Hepatocyte (in vitro differentiated cells): Measurements from ENCODE around the gene KRT77. TPM values are rescaled to one million over a fixed set of nuclear protein-coding genes. Genes with fewer than 3 reads are reported as not detected.
"Not testable (repeated sequence)": the region's sequence is repeated elsewhere in the genome, so short reads cannot be mapped to it uniquely, and the experiment has no call there.

Experiments used
- DNase-seq: peaks from one replicate; pipeline ENCODE4 v3.0.0-alpha.2; 2016; ENCODE audit warnings: low spot score
- H2AFZ ChIP-seq: fragments of 200-600 bp; sonication (generic); 2 replicates; pipeline ENCODE4 v1.6.0; 2016; ENCODE audit warnings: antibody characterized with exemption, mild to moderate bottlenecking
- H3K27ac ChIP-seq: fragments of 200-600 bp; sonication (generic); 2 replicates; pipeline ENCODE4 v1.5.1; 2016; ENCODE audit warnings: mild to moderate bottlenecking
- H3K27me3 ChIP-seq: fragments of 200-600 bp; sonication (generic); 2 replicates; pipeline ENCODE4 v1.6.1; 2016
- H3K36me3 ChIP-seq: fragments of 200-600 bp; sonication (generic); replicated peaks from 2 replicates; pipeline ENCODE4 v1.5.1; 2016; ENCODE audit warnings: low read depth; ENCODE audit not compliant: insufficient read depth
- H3K4me1 ChIP-seq: fragments of 200-600 bp; sonication (generic); 2 replicates; pipeline ENCODE4 v1.5.1; 2016; ENCODE audit warnings: mild to moderate bottlenecking, moderate library complexity; ENCODE audit not compliant: insufficient read depth
- H3K4me2 ChIP-seq: fragments of 200-600 bp; sonication (generic); 2 replicates; pipeline ENCODE4 v1.6.0; 2016
- H3K4me3 ChIP-seq: fragments of 200-600 bp; sonication (generic); 2 replicates; pipeline ENCODE4 v1.5.1; 2016; ENCODE audit warnings: mild to moderate bottlenecking
- H3K79me2 ChIP-seq: fragments of 200-600 bp; sonication (generic); 2 replicates; pipeline ENCODE4 v1.6.0; 2017; ENCODE audit warnings: mild to moderate bottlenecking
- H3K9me2 ChIP-seq: fragments of 200-600 bp; sonication (generic); replicated peaks from 2 replicates; pipeline ENCODE4 v1.6.0; 2017; ENCODE audit warnings: mild to moderate bottlenecking; ENCODE audit not compliant: insufficient read depth
- H3K9me3 ChIP-seq: fragments of 200-600 bp; sonication (generic); 2 replicates; pipeline ENCODE4 v1.5.1; 2016; ENCODE audit warnings: low read depth, mild to moderate bottlenecking
- H4K20me1 ChIP-seq: fragments of 200-600 bp; sonication (generic); 2 replicates; pipeline ENCODE4 v1.6.0; 2016; ENCODE audit warnings: mild to moderate bottlenecking; ENCODE audit not compliant: insufficient read depth, poor library complexity, severe bottlenecking
- EZH2 ChIP-seq: fragments of 200-600 bp; sonication (generic); IDR thresholded peaks from 2 replicates; pipeline ENCODE4 v1.6.1; 2016; ENCODE audit warnings: antibody characterized with exemption, mild to moderate bottlenecking, borderline replicate concordance
- EZH2phosphoT487 ChIP-seq: fragments of 200-600 bp; sonication (generic); IDR thresholded peaks from one replicate; pipeline ENCODE4 v1.6.1; 2018; ENCODE audit warnings: antibody characterized with exemption, mild to moderate bottlenecking, low read depth, moderate library complexity; ENCODE audit not compliant: unreplicated experiment, severe bottlenecking
- WGBS: methylation state at CpG from one replicate; pipeline ENCODE4 v1.1.6; 2016; ENCODE audit warnings: low lambda C conversion rate; ENCODE audit errors: missing lambda C conversion rate; 5-methylcytosine and 5-hydroxymethylcytosine counted together
- polyA plus RNA-seq: library from polyadenylated mRNA; unstranded; fragments of >200 nt; fragmentation: Nextera tagmentation; extraction: Ambion mirVana; gene quantifications from 2 replicates; pipeline ENCODE4 v1.2.1, GENCODE V29; 2016
- total RNA-seq: library from RNA; depleted of rRNA; stranded (reverse); fragments of >200 nt; gene quantifications from 2 replicates; pipeline ENCODE4 v1.2.3, GENCODE V29; 2014
- TF ChIP-seq, protein P1 (sequence below): fragments of 200-600 bp; sonication (generic); IDR thresholded peaks from 2 replicates; pipeline ENCODE4 v1.5.1; 2016; ENCODE audit warnings: antibody characterized with exemption, mild to moderate bottlenecking; ENCODE audit not compliant: poor library complexity

The KRT77 gene
- total RNA-seq (not detected in 2 replicates), polyA plus RNA-seq (not detected in 2 replicates)

DNA sequence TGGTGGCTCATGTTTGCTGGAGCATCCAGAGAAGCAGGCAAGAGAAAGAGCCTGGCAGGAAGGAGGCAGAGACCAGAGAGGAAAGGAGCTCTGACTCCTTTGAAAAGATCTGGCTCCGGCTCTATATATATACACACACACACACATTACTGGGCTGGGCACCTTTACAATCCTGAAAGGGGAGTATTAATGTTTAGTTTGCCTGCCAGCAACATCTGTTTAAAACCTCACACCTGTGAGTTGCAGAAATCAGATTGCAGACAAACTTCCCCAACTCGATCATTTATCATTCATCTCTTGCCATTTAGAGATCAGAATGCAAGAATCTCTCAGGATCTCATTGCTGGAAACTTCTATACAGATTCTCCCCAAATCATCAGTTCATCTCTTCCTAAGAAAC lies at the start of gene KRT77:
Gene KRT77, minus strand, starts transcription at position 101 of the 400 bp plus-strand sequence. Its CDS starts 90 bp downstream, at position 11.
- Histone ChIP-seq H3K9me2 (no peaks in the 10 kb centered on the region), H3K9me3 (no peaks in the 10 kb centered on the region), H3K4me1 (no peaks in the 10 kb centered on the region), H2AFZ (no peak within 1 kb of the TSS), H3K79me2 (no peaks in the 10 kb centered on the region), H3K4me3 (no peak within 1 kb of the TSS), H4K20me1 (no peaks in the 10 kb centered on the region), H3K4me2 (no peak within 1 kb of the TSS), H3K27me3 (peaks cover 15% of the 10 kb centered on the region), H3K36me3 (no peaks in the 10 kb centered on the region), H3K27ac (no peak within 1 kb of the TSS)
- 90% methylated on average over 2 of the region's 2 CpGs for WGBS
- DNase-seq = no peak
- TF ChIP-seq, protein P1, sequence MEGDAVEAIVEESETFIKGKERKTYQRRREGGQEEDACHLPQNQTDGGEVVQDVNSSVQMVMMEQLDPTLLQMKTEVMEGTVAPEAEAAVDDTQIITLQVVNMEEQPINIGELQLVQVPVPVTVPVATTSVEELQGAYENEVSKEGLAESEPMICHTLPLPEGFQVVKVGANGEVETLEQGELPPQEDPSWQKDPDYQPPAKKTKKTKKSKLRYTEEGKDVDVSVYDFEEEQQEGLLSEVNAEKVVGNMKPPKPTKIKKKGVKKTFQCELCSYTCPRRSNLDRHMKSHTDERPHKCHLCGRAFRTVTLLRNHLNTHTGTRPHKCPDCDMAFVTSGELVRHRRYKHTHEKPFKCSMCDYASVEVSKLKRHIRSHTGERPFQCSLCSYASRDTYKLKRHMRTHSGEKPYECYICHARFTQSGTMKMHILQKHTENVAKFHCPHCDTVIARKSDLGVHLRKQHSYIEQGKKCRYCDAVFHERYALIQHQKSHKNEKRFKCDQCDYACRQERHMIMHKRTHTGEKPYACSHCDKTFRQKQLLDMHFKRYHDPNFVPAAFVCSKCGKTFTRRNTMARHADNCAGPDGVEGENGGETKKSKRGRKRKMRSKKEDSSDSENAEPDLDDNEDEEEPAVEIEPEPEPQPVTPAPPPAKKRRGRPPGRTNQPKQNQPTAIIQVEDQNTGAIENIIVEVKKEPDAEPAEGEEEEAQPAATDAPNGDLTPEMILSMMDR = no peak
- TF ChIP-seq EZH2 (no peak), EZH2phosphoT487 (no peak)

DNA sequence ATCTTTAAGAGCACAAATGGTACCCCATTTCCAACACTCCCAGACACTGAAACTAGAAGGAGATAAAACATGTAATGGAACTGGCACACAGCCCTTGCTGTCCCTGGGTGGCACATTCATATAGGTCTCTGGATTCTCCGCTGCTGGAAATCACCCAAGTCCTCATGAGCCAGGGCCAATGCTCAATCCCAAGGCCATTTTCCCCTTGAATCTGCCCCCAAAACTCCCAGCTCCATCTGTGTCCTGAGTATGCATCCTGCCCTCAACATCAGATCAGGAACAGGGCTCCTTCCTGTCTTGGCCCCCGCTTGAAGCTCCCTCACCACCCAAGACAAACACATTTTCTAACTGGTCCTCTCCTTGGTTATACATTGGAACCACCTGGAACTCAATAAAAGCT lies 49.2 kb upstream of the KRT77 start:
- H3K79me2 ChIP-seq = no peaks in the 10 kb centered on the region
- no peak overlapping the region for H3K4me2 ChIP-seq
- no peak overlapping the region for H2AFZ ChIP-seq
- no peaks in the 10 kb centered on the region for H3K36me3 ChIP-seq
- peaks cover 21% of the 10 kb centered on the region for H3K27me3 ChIP-seq
- no peak overlapping the region for H3K27ac ChIP-seq
- no peaks in the 10 kb centered on the region for H4K20me1 ChIP-seq
- no peaks in the 10 kb centered on the region for H3K9me3 ChIP-seq
- 87% methylated on average over 2 of the region's 2 CpGs for WGBS
- no peak for DNase-seq
- TF ChIP-seq EZH2 = no peak
- H3K4me3 ChIP-seq = no peak overlapping the region
- H3K4me1 ChIP-seq = no peaks in the 10 kb centered on the region
- no peaks in the 10 kb centered on the region for H3K9me2 ChIP-seq

DNA sequence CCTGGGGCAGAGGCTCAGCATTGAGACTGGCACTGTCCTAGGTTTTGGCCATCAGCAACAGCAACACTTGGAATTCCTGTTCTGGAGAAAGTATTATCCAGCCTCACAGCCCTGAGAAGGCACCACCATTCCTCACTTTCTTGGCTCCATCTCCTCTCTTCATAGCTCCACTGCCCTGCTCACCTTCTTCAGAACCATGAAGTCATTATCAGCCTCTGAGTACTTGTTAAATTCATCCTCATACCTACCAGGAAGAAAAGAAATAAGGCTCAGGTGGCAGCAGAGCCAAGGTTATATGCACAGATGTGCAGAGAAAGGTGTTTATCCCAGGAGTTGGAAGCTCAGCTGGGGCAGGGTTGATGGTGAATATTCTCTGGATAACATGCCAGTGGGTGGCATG lies 48.5 kb upstream of the KRT77 start:
- Histone ChIP-seq H3K9me2 (no peaks in the 10 kb centered on the region), H3K27ac (no peak overlapping the region), H3K9me3 (no peaks in the 10 kb centered on the region), H3K36me3 (no peaks in the 10 kb centered on the region), H3K4me2 (no peak overlapping the region), H4K20me1 (no peaks in the 10 kb centered on the region), H3K79me2 (no peaks in the 10 kb centered on the region), H3K4me3 (no peak overlapping the region), H3K27me3 (peaks cover 18% of the 10 kb centered on the region), H3K4me1 (no peaks in the 10 kb centered on the region), H2AFZ (no peak overlapping the region)
- DNase-seq = no peak
- no peak for TF ChIP-seq EZH2phosphoT487
- TF ChIP-seq, protein P1 = no peak
- TF ChIP-seq EZH2 = no peak

DNA sequence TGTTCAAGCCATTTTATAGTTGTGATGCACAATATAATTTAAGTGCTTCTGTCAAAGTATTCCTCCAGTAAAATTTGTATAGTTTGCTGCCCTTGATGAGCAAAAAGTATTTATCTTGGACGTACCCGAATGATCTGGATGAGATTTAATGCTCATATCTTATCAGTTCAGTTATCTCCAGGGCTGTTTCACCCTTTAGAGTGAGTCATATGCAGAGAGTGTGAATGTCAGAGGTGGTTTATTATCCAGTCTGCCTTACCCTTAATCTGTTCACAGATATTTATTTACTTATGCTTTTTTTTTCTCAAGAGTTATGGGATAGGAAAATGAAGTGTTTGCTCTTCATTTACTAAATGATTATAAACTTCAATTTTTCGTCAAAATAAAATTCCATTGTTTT lies 47.2 kb upstream of the KRT77 start:
- H4K20me1 ChIP-seq, H3K4me1 ChIP-seq, H3K4me2 ChIP-seq, H3K79me2 ChIP-seq, H3K9me2 ChIP-seq, H2AFZ ChIP-seq, H3K36me3 ChIP-seq, H3K4me3 ChIP-seq, DNase-seq, H3K9me3 ChIP-seq, H3K27ac ChIP-seq: not testable (repeated sequence)
- 35% methylated on average over 3 of the region's 3 CpGs for WGBS
- peaks cover 23% of the 10 kb centered on the region for H3K27me3 ChIP-seq

DNA sequence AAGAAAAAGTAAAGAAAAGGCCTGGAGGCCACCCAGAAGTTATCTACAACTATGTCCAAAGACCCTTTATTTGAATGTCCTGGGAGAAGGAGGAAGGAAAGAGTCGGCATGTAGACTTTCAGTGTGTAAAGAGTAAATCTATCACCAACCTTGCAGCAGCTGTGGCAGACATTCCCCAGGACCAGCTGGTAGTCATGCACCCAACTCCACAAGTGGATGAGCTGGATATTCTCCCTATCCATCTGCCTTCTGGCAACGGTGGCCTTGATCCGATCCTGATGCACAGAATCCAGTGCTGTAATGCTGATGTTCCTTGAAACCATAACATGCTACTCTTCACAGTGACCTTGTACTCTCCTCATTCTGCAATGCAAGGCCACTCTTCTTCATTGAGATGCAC lies 46.5 kb upstream of the KRT77 start:
- no peak for DNase-seq
- Histone ChIP-seq H3K4me1 (no peaks in the 10 kb centered on the region), H3K27me3 (peaks cover 27% of the 10 kb centered on the region), H3K36me3 (no peaks in the 10 kb centered on the region), H3K4me3 (no peak overlapping the region), H3K9me3 (no peaks in the 10 kb centered on the region), H3K9me2 (no peaks in the 10 kb centered on the region), H3K27ac (no peak overlapping the region), H3K79me2 (no peaks in the 10 kb centered on the region), H4K20me1 (no peaks in the 10 kb centered on the region), H2AFZ (no peak overlapping the region), H3K4me2 (no peak overlapping the region)
- TF ChIP-seq EZH2 = no peak
- TF ChIP-seq EZH2phosphoT487 = no peak
- TF ChIP-seq, protein P1 = no peak
- WGBS = 79% methylated on average over 3 of the region's 3 CpGs
